ENCODE data around the gene OTOS.

The OTOS gene

GRCh38 chr2:240166761-240167587 lies 26.5 kb upstream of the OTOS start:
- DNase-seq = no peak

- DNase-seq = no peak
Observed at GRCh38 chr2:240166191-240166590, 25.7 kb upstream of the OTOS start.

- DNase-seq = no peak
Observed at GRCh38 chr2:240165661-240166060, 25.2 kb upstream of the OTOS start.

GRCh38 chr2:240165034-240165433 lies 24.6 kb upstream of the OTOS start:
- DNase-seq = no peak

GRCh38 chr2:240164586-240164985 lies 24.1 kb upstream of the OTOS start:
- no peak for DNase-seq

- DNase-seq = no peak
Observed at GRCh38 chr2:240163844-240164574, 23.6 kb upstream of the OTOS start.

GRCh38 chr2:240162939-240163714 lies 22.7 kb upstream of the OTOS start:
- DNase-seq = no peak

- no peak for DNase-seq
Observed at GRCh38 chr2:240162531-240162930, 22.1 kb upstream of the OTOS start.

GRCh38 chr2:240162032-240162431 lies 21.6 kb upstream of the OTOS start:
- no peak for DNase-seq

- DNase-seq = no peak
Observed at GRCh38 chr2:240161087-240161750, 20.8 kb upstream of the OTOS start.

GRCh38 chr2:240160291-240161086 lies 20.0 kb upstream of the OTOS start:
- DNase-seq = no peak

GRCh38 chr2:240159251-240159839 lies 18.9 kb upstream of the OTOS start:
- DNase-seq = no peak

- no peak for DNase-seq
Observed at GRCh38 chr2:240157147-240157470, 16.7 kb upstream of the OTOS start.

GRCh38 chr2:240156435-240157146 lies 16.1 kb upstream of the OTOS start:
- DNase-seq = no peak

- no peak for DNase-seq
Observed at GRCh38 chr2:240155745-240156390, 15.4 kb upstream of the OTOS start.

GRCh38 chr2:240155048-240155744 lies 14.7 kb upstream of the OTOS start:
- no peak for DNase-seq

GRCh38 chr2:240154606-240155005 lies 14.1 kb upstream of the OTOS start:
- DNase-seq = no peak

- no peak for DNase-seq
Observed at GRCh38 chr2:240153418-240153817, 13.0 kb upstream of the OTOS start.

- no peak for DNase-seq
Observed at GRCh38 chr2:240151477-240152031, 11.1 kb upstream of the OTOS start.

All from inflammatory macrophage treated with lipopolysaccharide for 1 hour (primary cell).